DMS 273 treated with DMSO at 0.1 percent for 48 hours (cell line): ENCODE measurements around the gene SCN9A.
"Not testable (repeated sequence)": the region's sequence is repeated elsewhere in the genome, so short reads cannot be mapped to it uniquely, and the experiment has no call there.

Experiments
- DNase-seq: peaks from one replicate; lab custom pipeline; 2025; lab: John Stamatoyannopoulos, UW

SCN9A gene

GRCh38 chr2:166240387-166241313 lies 135.1 kb downstream of the SCN9A start:
- DNase-seq: no peak

- DNase-seq: no peak
Measured at GRCh38 chr2:166239548-166239947, 136.2 kb downstream of the SCN9A start.

GRCh38 chr2:166238176-166238575 lies 137.6 kb downstream of the SCN9A start:
- DNase-seq: no peak

GRCh38 chr2:166234112-166234846 lies 141.5 kb downstream of the SCN9A start:
- DNase-seq: no peak

- DNase-seq: no peak
Measured at GRCh38 chr2:166233244-166233643, 142.5 kb downstream of the SCN9A start.

GRCh38 chr2:166230724-166231070 lies 145.0 kb downstream of the SCN9A start:
- no peak for DNase-seq

GRCh38 chr2:166230024-166230723 lies 145.6 kb downstream of the SCN9A start:
- DNase-seq: no peak

GRCh38 chr2:166229678-166230023 lies 146.1 kb downstream of the SCN9A start:
- DNase-seq: no peak

GRCh38 chr2:166224197-166224596 lies 151.5 kb downstream of the SCN9A start:
- DNase-seq: no peak

GRCh38 chr2:166223298-166223697 lies 152.4 kb downstream of the SCN9A start:
- no peak for DNase-seq

GRCh38 chr2:166211079-166211478 lies 164.7 kb downstream of the SCN9A start:
- no peak for DNase-seq

GRCh38 chr2:166209944-166210343 lies 165.8 kb downstream of the SCN9A start:
- DNase-seq: not testable (repeated sequence)

- not testable (repeated sequence) for DNase-seq
Measured at GRCh38 chr2:166209367-166209766, 166.4 kb downstream of the SCN9A start.

GRCh38 chr2:166206153-166206552 lies 169.6 kb downstream of the SCN9A start:
- DNase-seq: not testable (repeated sequence)

- DNase-seq: no peak
Measured at GRCh38 chr2:166202778-166203177, 173.0 kb downstream of the SCN9A start.

GRCh38 chr2:166197446-166197845 lies 178.3 kb downstream of the SCN9A start:
- no peak for DNase-seq

GRCh38 chr2:166193407-166193806 lies 182.3 kb downstream of the SCN9A start:
- no peak for DNase-seq

GRCh38 chr2:166188084-166188483 lies 187.7 kb downstream of the SCN9A start:
- DNase-seq: no peak

- no peak for DNase-seq
Measured at GRCh38 chr2:166184789-166185188, 191.0 kb downstream of the SCN9A start.

GRCh38 chr2:166181813-166182154 lies 194.0 kb downstream of the SCN9A start:
- DNase-seq: no peak

- no peak for DNase-seq
Measured at GRCh38 chr2:166180951-166181812, 194.6 kb downstream of the SCN9A start.

GRCh38 chr2:166179201-166179600 lies 196.5 kb downstream of the SCN9A start:
- no peak for DNase-seq
